Transverse colon (tissue), 4 donors: Measurements from ENCODE around the gene SWT1. TPM values are rescaled to one million over a fixed set of nuclear protein-coding genes. Genes with fewer than 3 reads are reported as not detected.

Experiments used
- DNase-seq: peaks from one replicate; pipeline ENCODE4 v3.0.0-alpha.2; 2019
- H3K27ac ChIP-seq, 4 donors: fragments of 200-600 bp; sonication (generic); 2 replicates each; pipeline ENCODE4 v1.5.1; 2016 to 2018; ENCODE audit warnings: inconsistent platforms in 4 of 4
- H3K27me3 ChIP-seq: fragments of 200-600 bp; sonication (generic); 2 replicates; pipeline ENCODE4 v1.5.1; 2017; ENCODE audit warnings: inconsistent platforms
- H3K36me3 ChIP-seq, 4 donors: fragments of 200-600 bp; sonication (generic); 2 replicates each; pipeline ENCODE4 v1.5.1; 2017 to 2019; ENCODE audit warnings: inconsistent platforms in 4 of 4
- H3K4me1 ChIP-seq, 4 donors: fragments of 200-600 bp; sonication (generic); 2 replicates each; pipeline ENCODE4 v1.5.1; 2017 to 2020; ENCODE audit warnings: inconsistent platforms in 4 of 4
- H3K4me3 ChIP-seq, 4 donors: fragments of 200-600 bp; sonication (generic); 1 replicate in 1 of 4; 2 replicates in 3 of 4; pipeline versions ENCODE4 v1.5.1 to v1.6.1; 2017 to 2019; ENCODE audit warnings: inconsistent platforms in 4 of 4
- H3K9me3 ChIP-seq, 2 donors: fragments of 200-600 bp; sonication (generic); 2 replicates each; pipeline ENCODE4 v1.5.1; 2017 to 2019; ENCODE audit warnings: inconsistent platforms in 2 of 2
- CTCF ChIP-seq, 5 experiments: fragments of 200-600 bp in 3 of 5; fragments of 450-650 bp in 2 of 5; sonication (generic) in 3 of 5; IDR thresholded peaks; 1 replicate in 2 of 5; 2 replicates in 3 of 5; pipeline ENCODE4 v1.5.1; 2016 to 2017; ENCODE audit warnings: antibody characterized with exemption in 5 of 5, inconsistent platforms in 3 of 5, mild to moderate bottlenecking in 2 of 5, moderate library complexity in 1 of 5
- EP300 ChIP-seq: sonication (generic); formaldehyde crosslinking; IDR thresholded peaks from one replicate; pipeline ENCODE4 v1.6.1; 2017; ENCODE audit warnings: antibody characterized with exemption, low read depth
- POLR2A ChIP-seq: fragments of 450-650 bp; IDR thresholded peaks from one replicate; pipeline ENCODE4 v1.6.1; 2016; ENCODE audit warnings: antibody characterized with exemption, mild to moderate bottlenecking, moderate library complexity
- POLR2AphosphoS5 ChIP-seq, 3 donors: sonication (generic); formaldehyde crosslinking; IDR thresholded peaks; one replicate each; pipeline ENCODE4 v1.6.1; 2016; ENCODE audit warnings: antibody characterized with exemption in 3 of 3
- WGBS, 2 donors: methylation state at CpG; one replicate each; pipeline ENCODE4 v1.1.5; 2018; ENCODE audit warnings: low coverage in 1 of 2; 5-methylcytosine and 5-hydroxymethylcytosine counted together
- in situ Hi-C, 4 donors: fragments of 200-750 bp; cut with MboI; loops; one replicate each; pipeline versions ENCODE4 v1.15.0 to v1.15.1; 2017; ENCODE audit warnings: low sequenced_read_pairs in 3 of 4, low pct_ligation_motif_present in 1 of 4, low pct_unique_long_range_greater_than_20kb in 1 of 4
- intact Hi-C: fragments of 100-400 bp; cut with DNase I; formaldehyde crosslinking; loops from one replicate; pipeline ENCODE4 v1.15.1; 2023; ENCODE audit warnings: low total_unique reads
- total RNA-seq, 4 donors: library from RNA; depleted of rRNA; stranded (reverse); fragments of >200 nt; gene quantifications; one replicate each; pipeline ENCODE4 v1.1.0, GENCODE V29; 2016

The SWT1 gene
- total RNA-seq, 4 donors from 2014 or later, result 2.8 to 12.3 (median 10.1) TPM

DNA sequence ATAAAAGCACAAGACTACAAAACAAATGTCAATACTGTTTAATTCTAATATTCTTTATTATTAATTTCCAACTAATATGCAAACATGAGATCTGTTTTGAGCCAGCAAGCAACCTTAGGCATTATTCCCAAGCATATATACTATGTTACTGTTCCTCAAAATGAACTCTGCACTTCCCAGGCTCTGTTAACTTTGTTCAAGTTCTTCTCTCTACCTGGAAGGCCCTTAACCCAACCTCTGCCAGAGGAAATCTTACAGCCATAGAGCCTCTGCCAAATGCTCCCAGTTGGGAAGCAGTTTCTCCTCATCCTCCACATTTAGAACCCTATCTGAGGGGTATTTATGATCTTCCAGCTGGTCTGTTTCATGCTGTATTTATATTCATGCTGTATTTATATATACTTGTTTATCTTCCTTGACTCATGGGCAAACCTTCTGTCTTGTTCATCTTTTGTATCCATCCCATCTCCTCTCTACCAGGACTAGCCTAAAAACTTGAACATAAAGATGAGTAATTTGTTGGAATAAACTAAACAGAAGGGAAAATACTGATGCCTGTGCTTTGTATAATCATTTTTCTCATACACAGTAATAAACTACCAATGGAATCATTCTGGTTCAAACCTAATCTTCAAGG is 154.7 kb downstream of the SWT1 start:
- in situ Hi-C loops (loop anchor here in 1 of 4 donors (10.0 kb wide), 1 partner anchor 157 kb away; the partner anchor contains the start of genes SWT1 and TRMT1L), intact Hi-C loops (no loop called here)
- DNase-seq, result no peak
- Histone ChIP-seq H3K9me3 (no peaks in the 10 kb centered on the region), H3K27me3 (no peaks in the 10 kb centered on the region), H3K4me1 (peaks cover 4 to 54% (median 42%) of the 10 kb centered on the region in 4 donors), H3K27ac (no peak overlapping the region), H3K36me3 (peaks cover 0 to 40% (median 13%) of the 10 kb centered on the region in 4 donors), H3K4me3 (no peak overlapping the region)
- TF ChIP-seq POLR2A, result no peak
- no peak for TF ChIP-seq POLR2AphosphoS5 (IDR thresholded peaks at IDR 0.05)
- no peak for TF ChIP-seq CTCF (IDR thresholded peaks at IDR 0.05)
- TF ChIP-seq EP300, result no peak

GRCh38 chr1:185312361-185313138 is 155.6 kb downstream of the SWT1 start:
- in situ Hi-C loops, result loop anchor here in 1 of 4 donors (10.0 kb wide), 1 partner anchor 158 kb away; the partner anchor contains the start of genes SWT1 and TRMT1L
- Histone ChIP-seq H3K27me3 (no peaks in the 10 kb centered on the region), H3K4me3 (peak overlapping the region in 1 of 4 donors; percentile 5), H3K27ac (no peak overlapping the region), H3K4me1 (peaks cover 4 to 54% (median 42%) of the 10 kb centered on the region in 4 donors), H3K9me3 (no peaks in the 10 kb centered on the region), H3K36me3 (peaks cover 0 to 33% (median 9%) of the 10 kb centered on the region in 4 donors)
- WGBS, 2 donors, result 75 to 76% methylated on average over 3 to 4 of the region's 4 CpGs
- DNase-seq, result no peak
- no peak for TF ChIP-seq CTCF (IDR thresholded peaks at IDR 0.05)
- no peak for TF ChIP-seq POLR2AphosphoS5 (IDR thresholded peaks at IDR 0.05)
- intact Hi-C loops, result no loop called here

DNA sequence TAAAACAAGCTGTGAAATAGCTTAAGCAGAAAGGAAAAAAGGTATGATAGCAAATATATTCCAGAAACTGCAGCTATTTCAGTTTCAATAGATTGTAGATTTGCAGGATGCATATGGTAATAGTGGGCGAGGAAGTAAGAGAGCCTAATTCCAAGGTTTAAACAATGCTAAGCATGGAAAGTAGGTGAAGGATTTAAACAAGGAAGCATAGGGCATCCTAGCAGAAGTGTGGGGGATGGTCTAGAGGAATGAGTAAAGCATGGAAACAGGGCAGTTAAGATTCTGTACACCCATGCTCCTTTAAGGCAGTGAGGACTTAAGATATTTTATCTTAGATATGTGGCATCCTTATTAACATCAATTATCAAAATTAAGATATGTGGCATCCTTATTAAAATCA is 157.4 kb downstream of the SWT1 start:
- Histone ChIP-seq H3K9me3 (no peaks in the 10 kb centered on the region), H3K27me3 (no peaks in the 10 kb centered on the region), H3K4me1 (peaks cover 4 to 67% (median 49%) of the 10 kb centered on the region in 4 donors), H3K27ac (peak overlapping the region; percentile 47 to 99 (median 96)), H3K36me3 (peaks cover 0 to 16% (median 7%) of the 10 kb centered on the region in 4 donors), H3K4me3 (peak overlapping the region in 2 of 4 donors; percentile 80 to 83)
- 8 to 16% methylated on average over 1 of the region's 1 CpG for WGBS, 2 donors
- intact Hi-C loops (no loop called here), in situ Hi-C loops (loop anchor here in 1 of 4 donors (10.0 kb wide), 1 partner anchor 160 kb away; the partner anchor contains the start of genes SWT1 and TRMT1L)
- TF ChIP-seq CTCF (IDR thresholded peaks at IDR 0.05), result no peak
- TF ChIP-seq POLR2A, result no peak
- TF ChIP-seq EP300, result no peak
- no peak for TF ChIP-seq POLR2AphosphoS5 (IDR thresholded peaks at IDR 0.05)
- no peak for DNase-seq

DNA sequence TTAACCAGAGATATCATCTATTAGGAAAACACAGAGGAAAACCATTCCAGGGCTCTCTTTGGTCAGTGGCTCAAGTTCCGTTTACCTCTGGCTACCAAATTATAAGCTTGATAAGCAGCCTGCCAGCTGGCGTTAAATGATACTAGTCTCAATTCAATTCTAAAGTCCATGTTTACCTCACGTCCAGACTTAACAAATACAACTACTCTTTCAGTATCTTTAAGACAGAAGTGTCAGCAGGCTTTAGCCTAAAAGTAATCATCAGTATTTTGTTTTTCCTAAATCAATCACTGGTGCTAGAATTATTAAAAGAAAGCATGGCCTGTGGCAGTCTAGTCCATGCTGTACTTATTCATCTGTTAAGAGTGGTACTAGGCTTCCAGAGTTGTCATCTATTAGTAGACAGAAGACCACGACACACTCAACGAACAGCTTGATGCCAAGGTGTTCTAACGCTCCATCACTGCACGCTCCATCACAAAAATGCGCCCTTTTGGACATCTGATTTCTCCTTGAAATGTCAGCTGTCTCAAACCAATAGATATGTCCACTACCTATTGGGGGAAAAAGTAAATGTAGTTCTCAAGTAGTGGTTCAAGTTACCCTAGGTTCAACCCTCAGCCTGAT is 158.6 kb downstream of the SWT1 start:
- intact Hi-C loops, result no loop called here

More for the DNA sequence above, 158.6 kb downstream of the SWT1 start:
- H3K4me1 ChIP-seq, result peaks cover 4 to 61% (median 49%) of the 10 kb centered on the region in 4 donors
- H3K4me3 ChIP-seq, result peak overlapping the region; percentile 80 to 93 (median 86)
- peaks cover 0 to 4% (median 2%) of the 10 kb centered on the region in 4 donors for H3K36me3 ChIP-seq
- 5 to 12% methylated on average over 8 of the region's 8 CpGs for WGBS, 2 donors
- no peaks in the 10 kb centered on the region for H3K9me3 ChIP-seq
- in situ Hi-C loops, result loop anchor here in 1 of 4 donors (10.0 kb wide), 1 partner anchor 161 kb away; the partner anchor contains the start of genes SWT1 and TRMT1L
- peak; percentile 33 for DNase-seq
- peak overlapping the region; percentile 94 to 99 (median 98) for H3K27ac ChIP-seq
- H3K27me3 ChIP-seq, result no peaks in the 10 kb centered on the region
- TF ChIP-seq POLR2AphosphoS5 (IDR thresholded peaks at IDR 0.05) (peak in 2 of 3 donors; percentile 40 to 64), POLR2A (no peak)
